Measurements from ENCODE around the gene CCDC107.
A peak's percentile ranks its signal among the peaks of the same experiment; 100 is the strongest.
"Not testable (repeated sequence)": the region's sequence is repeated elsewhere in the genome, so short reads cannot be mapped to it uniquely, and the experiment has no call there.

CCDC107 gene, protein sequence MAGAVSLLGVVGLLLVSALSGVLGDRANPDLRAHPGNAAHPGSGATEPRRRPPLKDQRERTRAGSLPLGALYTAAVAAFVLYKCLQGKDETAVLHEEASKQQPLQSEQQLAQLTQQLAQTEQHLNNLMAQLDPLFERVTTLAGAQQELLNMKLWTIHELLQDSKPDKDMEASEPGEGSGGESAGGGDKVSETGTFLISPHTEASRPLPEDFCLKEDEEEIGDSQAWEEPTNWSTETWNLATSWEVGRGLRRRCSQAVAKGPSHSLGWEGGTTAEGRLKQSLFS

DNA sequence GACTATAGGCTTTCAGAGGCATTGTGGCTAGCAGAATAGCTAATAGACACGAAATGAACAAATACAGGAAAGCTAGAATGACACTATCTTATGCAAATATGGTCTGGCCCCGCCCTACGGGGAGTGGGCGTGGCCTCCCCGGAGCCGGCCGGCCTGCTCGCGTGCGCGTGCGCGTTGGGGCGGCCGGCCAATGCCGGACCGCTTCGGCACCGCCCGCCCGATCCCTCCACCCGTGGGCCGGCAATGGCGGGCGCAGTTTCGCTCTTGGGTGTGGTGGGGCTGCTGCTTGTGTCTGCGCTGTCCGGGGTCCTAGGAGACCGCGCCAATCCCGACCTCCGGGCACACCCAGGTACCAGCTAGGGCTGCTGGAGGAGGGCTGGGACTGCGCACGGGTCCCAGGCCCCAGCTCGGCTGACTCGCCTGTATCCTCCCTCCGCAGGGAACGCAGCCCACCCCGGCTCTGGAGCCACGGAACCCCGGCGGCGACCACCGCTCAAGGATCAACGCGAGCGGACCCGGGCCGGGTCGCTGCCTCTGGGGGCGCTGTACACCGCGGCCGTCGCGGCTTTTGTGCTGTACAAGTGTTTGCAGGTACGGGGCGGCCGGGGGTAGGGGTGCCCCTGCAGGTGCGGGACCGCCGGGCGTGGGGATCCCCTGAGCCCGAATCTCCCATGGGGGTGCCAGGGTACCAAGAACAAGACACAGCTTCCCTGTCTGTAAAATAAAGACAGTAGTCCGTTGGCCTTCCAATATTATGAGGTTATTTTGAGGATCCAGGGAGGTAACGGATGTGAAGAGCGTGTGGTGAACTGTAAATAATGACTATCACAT, at the start of gene CCDC107:
Gene CCDC107, plus strand, starts transcription at position 156 of the 831 bp plus-strand sequence. Its CDS starts 88 bp downstream, at position 244.
- peak; percentile 75 to 80 for DNase-seq

- DNase-seq = no peak
These were observed 48.9 kb upstream of the CCDC107 start for GRCh38 chr9:35609001-35609819.

GRCh38 chr9:35609820-35610163, 48.3 kb upstream of the CCDC107 start:
- no peak for DNase-seq

- DNase-seq = peak; percentile 52 to 56
These were observed 46.8 kb upstream of the CCDC107 start for GRCh38 chr9:35611230-35611797.

DNA sequence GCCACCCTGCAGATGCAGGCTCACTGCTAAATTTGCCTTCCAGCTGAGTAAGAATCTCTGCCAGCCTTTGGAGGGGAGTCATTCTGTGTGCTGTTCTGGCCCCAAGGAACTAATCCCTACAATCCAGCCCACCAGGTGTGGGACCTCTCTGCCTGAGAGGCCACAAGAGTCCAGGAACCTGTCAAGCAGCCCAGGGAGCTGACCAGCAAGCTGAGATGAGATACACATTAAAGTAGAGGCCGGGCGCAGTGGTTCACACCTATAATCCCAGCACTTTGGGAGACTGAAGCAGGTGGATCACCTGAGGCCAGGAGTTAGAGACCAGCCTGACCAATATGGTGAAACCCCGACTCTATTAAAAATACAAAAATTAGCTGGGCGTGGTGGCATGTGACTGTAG, 46.0 kb upstream of the CCDC107 start:
- DNase-seq = not testable (repeated sequence)

- DNase-seq = no peak
These were observed 45.2 kb upstream of the CCDC107 start for GRCh38 chr9:35612843-35613242.

DNA sequence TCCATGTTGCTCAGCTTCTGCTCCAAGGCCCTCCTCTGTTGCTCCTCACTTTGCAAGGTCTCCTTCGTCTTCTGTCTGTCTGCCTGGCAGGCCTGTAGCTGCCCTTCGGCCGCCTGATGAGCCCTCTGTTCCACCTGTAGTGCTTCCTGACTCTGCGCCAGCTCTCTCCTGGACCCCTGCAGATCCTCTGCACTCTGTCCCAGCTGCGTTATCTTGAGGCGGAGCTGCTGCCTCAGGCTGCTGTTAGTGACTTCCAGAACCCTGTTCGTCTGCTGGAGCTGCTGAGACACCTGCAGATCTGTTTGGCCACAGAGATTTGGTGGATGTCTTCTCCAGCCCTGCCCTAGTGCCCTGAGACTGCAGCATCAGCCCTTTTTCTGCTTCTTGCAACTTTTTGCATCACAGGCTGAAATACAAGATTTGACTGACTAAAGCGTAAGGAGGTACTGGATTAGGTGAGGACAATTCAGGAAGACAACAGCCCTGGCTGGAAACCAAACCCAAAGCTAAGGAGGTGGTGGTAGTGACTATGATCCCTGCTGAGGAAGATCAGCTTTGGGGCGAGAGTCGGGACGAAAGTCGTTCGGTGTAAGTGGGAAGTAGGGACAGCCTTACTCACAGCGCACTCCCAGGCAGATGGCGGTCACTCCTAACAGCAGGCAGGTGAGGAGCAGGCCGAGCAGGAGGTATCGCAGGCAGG, 42.0 kb upstream of the CCDC107 start:
- DNase-seq = no peak

GRCh38 chr9:35616681-35617459, 41.2 kb upstream of the CCDC107 start:
- DNase-seq = peak; percentile 46 to 48

DNA sequence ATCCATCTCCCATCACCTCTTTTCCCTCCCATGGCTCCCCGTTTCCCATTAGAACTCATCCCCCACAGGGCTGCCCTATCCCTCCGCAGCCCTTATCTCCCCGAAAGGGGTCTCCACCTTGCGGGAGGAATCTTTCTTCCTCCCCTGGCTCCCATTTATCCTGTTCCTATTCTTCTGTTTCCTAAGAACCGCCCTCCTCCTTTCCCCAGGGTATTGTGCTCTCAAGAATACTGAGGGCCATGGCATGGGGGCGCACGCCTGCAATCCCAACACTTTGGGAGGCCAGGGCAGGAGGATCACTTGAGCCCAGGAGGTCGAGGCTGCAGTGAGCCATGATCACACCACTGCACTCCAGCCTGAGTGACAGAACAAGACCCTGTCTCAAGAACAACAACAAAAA, 40.5 kb upstream of the CCDC107 start:
- no peak for DNase-seq

GRCh38 chr9:35618325-35618727, 39.8 kb upstream of the CCDC107 start, which contains the start of gene CD72:
Gene CD72 (minus strand): TSS chr9:35618413. CDS start chr9:35618303, 110 bp downstream.
- no peak for DNase-seq

GRCh38 chr9:35618854-35619799, 39.0 kb upstream of the CCDC107 start:
- DNase-seq = peak in 1 of 2 experiments; percentile 17

DNA sequence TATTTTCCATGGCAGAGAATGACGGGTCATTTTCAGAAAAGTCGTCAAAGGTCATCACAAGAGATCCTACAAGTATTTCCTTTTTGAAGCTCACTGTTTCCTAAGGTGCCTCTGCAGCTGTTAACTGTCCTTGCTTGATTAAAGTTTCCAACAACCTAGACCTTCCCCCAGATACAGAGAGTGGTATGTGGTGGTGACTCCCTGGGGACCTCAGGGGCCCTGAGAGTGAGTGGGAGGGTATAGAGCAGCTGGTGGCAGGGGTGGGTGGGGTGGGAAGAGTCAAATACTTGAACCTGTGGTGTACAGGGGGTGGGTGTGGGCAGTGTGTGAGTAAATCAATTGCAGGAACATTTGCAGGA, 38.3 kb upstream of the CCDC107 start:
- DNase-seq = peak in 1 of 2 experiments; percentile 13

GRCh38 chr9:35627575-35627974, 30.5 kb upstream of the CCDC107 start:
- no peak for DNase-seq

DNA sequence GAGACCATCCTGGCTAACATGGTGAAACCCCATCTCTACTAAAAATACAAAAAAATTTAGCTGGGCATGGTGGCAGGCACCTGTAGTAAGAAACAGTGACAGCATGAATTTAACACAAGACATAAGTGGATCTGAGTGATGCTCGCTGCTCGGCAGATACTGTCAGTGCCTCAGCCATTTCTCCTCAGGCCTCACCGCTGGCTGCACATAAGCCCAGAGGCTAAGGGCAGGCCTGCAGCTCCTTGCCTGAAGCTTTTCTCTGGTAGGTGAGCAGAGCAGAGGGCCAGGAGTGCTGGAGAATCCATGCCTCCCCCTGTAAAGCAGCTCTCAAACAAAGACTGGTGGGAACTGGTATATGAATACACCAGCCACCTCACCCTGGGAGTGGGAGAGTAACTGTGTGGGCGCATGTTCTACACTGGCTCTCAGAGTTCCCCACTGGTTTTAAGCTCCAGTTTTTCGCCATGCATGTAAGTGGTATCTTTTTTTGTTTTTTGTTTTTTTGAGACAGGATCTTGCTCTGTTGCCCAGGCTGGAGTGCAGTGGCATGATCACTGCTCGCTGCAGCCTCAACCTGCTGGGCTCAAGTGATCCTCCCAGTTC, 29.6 kb upstream of the CCDC107 start:
- DNase-seq = no peak

DNA sequence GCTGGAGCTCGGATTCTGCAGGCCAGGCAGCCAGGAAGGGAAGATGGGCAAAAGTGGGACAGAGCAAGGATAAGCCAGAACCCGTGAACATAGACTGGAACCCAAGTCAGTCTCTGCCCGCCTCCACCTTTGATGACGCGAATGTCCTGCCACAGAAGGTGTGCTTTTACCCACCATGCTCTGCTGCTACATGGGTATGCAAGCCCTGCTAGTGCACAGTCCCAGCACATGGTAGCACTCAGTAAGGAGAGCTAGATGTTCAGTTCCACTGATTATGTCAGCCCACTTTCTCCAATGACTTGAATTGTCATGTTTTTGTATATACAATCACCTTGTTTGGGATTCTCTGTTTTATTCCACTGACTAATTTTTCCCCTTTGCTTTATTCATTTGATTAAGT, 28.5 kb upstream of the CCDC107 start:
- DNase-seq = no peak

DNA sequence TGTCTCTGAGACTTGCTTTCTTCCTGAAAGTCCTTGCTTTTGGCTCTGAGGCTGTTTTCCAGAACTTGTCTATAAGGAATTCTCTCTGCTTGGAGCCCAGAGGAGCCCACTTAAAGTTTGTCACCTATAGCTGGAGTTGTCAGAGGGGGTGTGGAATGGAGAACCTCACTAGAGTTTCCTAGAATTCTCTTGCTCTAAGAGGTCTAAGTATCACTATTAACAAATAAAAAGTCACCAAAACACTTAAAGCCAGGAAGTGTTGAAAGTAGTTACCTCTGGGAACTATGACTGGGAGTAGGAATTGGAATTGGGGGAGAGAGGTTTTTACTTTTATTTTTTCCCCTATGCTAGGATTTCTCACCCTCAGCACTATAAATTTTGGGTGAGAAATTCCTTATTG, 22.4 kb upstream of the CCDC107 start:
- no peak for DNase-seq

DNA sequence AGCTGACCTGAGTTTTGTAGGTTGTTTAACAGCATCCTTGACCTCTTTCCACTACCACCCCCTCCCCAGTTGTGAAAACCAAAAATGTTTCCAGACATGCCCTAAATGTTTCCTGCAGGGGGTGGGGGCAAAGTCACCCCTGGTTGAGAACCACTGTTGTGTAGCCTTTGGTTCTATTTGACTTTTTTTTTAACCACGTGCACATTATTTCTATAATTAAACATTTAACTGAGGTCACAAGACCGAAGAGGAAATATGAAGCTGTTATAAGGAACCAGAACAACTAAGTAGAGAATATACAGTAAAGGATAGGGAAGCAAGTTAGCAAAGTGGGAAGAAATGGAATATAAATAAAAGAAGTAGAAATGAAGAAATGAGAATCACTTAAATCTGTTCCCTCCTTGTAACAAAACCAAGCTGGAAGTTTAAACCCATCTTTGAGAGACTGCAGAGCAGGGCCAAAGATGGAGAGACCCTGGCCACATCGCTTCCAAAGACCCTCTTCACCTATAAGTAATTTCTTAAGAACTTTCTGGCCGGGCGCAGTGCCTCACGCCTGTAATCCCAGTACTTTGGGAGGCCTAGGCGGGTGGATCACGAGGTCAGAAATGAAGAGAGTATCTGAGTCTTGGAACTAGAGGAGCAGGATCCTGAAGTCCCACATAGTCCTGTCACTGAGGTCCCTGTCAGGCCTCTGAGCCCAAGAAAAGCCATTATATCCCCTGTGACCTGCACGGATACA, 21.8 kb upstream of the CCDC107 start:
- DNase-seq = no peak

DNA sequence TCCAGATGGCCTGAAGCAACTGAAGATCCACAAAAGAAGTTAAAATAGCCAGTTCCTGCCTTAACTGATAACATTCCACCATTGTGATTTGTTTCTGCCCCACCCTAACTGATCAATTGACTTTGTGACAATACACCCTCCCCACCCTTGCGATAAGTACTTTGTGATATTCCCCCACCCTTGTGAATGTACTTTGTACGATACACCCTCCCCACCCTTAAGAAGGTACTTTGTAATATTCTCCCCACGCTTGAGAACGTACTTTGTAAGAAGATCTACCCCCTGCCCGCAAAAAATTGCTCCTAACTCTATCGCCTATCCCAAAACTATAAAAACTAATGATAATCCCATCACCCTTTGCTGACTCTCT, 21.2 kb upstream of the CCDC107 start:
- DNase-seq = not testable (repeated sequence)

GRCh38 chr9:35637427-35637955, 20.6 kb upstream of the CCDC107 start:
- DNase-seq = not testable (repeated sequence)

Measured in activated CD4-positive, alpha-beta T cell treated with anti-CD3 and anti-CD28 coated beads, Interleukin-2, amount 50 U/mL, for 4 hours (primary cell).